Right renal cortex interstitium (tissue), 3 donors: ENCODE data around the gene GPRIN2. TPM values are rescaled to one million over a fixed set of nuclear protein-coding genes. Genes with fewer than 3 reads are reported as not detected.

Experiments used
- DNase-seq, 3 donors: peaks; one replicate each; pipeline ENCODE4 v3.0.0-alpha.2; 2013; ENCODE audit warnings: low read depth in 3 of 3, low spot score in 2 of 3
- polyA plus RNA-seq, 3 donors: library from polyadenylated mRNA; unstranded; fragments of 120-200 nt; gene quantifications; one replicate each; pipeline ENCODE4 v1.2.1, GENCODE V29; 2013; ENCODE audit not compliant: insufficient read length in 3 of 3

The GPRIN2 gene
- polyA plus RNA-seq, 3 donors, result 2.6 to 3.3 (median 3.2) TPM

- DNase-seq, result no peak
These were observed 6.2 kb downstream of the GPRIN2 start for GRCh38 chr10:46550076-46550790.

DNA sequence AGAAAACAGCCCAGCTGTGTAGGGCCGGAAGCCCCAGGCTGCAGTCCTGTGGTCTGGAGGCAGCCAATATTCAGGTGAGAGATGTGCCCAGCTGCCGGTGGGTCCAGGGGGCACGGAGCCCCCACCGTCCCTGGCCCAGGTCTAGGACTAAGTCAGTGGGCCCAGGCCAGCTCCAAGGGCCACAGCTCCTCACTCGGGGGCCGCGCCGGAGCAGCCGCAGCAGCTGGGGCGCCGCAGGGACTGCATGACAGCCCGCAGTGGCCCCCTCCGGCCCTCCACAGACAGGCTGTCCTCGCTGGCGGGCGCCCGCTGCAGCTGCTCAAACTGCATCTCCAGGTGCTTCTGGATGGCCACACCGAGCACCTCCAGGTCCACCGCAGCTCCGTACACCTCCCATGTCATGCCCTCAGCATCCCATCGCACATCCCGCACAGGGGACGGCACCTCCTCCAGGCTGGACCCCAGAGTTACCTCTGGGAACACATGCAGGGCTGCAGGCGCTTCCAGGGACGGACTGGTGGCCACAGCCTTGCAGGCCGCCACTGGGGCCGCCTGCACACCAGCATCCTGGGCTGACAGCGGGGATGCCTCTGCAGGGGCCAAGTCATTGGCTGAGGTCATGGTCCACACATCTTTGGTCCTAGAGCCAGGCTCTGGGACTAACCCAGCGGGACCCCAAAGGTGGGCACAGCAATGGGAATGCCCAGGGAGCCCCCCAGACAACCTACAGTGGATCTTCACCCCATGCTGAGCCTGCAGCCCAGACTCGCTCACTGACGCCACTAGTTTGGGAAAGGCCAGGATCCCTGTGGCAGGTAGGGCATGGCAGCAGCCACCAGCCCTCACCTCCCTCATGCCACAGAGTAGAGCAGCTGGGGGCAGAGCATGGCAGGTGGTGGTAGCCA is 7.0 kb downstream of the GPRIN2 start:
- no peak for DNase-seq

GRCh38 chr10:46548498-46549090 is 7.9 kb downstream of the GPRIN2 start:
- DNase-seq, result no peak

- no peak for DNase-seq
These were observed 8.6 kb downstream of the GPRIN2 start for GRCh38 chr10:46547541-46548497.

- no peak for DNase-seq
These were observed 9.6 kb downstream of the GPRIN2 start for GRCh38 chr10:46546591-46547540.

DNA sequence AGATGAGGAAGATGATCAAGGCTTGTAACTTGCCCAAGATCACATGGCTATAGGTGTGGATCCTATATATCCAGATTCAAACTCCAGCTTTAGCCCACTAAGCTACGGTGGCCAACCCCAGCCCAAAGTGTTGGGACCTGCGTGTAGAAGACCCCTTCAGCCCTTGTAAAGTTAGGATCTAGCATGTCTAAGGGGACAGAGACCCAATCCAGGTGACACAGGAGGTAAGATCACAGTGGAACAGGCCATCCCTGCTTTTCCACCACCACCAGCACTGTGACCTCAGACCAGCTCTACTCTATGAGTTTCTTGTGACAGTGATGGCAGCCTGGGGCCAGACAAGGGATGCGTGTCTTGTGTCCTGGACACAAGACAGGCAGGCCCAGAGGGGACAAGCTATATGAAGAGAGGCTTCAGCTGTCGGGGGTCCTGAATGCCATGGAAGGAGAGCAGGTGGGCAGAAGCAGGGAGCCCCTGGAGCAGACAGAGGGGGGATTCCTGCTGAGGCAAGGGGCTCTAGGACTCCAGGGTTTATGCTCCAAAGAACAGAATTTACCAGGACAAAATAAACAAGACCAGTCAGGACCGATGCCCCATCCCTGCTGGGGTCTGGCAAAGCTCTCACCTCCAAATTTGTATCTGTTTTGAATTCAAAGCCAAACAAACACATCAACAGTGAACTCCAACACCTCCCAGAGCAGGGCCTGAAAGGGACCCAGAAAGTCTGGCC is 10.4 kb downstream of the GPRIN2 start:
- DNase-seq, result no peak

GRCh38 chr10:46544989-46545791 is 11.3 kb downstream of the GPRIN2 start:
- DNase-seq, result no peak

GRCh38 chr10:46543466-46544377 is 12.7 kb downstream of the GPRIN2 start:
- DNase-seq, result no peak

DNA sequence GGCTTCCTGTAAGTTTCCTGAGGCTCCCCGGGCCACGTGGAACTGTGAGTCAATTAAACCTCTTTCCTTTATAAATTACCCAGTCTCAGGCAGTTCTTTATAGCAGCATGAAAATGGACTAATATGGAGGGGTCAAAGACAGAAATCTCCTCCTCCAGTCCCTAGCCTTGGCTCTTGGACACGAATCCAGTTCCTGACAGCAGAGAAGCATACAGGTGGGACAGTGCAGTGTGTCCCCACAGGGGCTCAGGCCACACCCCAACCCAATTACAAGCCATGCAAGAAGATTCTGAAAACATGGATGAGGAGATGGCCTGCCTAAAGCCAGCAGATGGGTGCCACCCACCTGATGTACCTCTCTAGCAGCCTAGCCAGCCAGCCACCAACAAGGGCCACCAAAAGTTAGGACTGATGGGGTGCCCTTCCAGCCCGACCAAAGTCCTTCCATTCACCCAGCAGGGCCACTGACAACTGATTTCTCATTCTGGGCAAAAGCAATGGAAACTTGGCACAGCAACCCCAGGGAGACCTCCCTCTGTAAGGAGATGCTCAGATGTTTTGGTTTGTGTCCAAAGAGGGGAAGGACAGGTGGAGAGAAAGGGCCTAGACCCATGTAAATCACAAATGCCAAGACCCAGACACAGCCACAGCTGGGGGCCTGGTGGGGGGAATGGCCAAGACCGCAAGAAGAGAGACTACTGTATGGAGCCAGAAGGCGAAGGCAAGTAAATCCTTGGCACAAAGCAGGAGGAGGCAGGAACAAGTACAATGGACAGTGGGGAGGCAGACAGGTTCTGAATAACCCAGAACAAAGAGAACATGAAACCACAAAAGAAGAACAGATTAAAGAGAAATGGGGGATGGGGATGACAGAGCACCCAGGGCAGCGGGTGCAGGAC is 13.6 kb downstream of the GPRIN2 start:
- DNase-seq, result no peak

GRCh38 chr10:46541735-46542566 is 14.5 kb downstream of the GPRIN2 start:
- DNase-seq, result no peak

GRCh38 chr10:46541017-46541661 is 15.3 kb downstream of the GPRIN2 start:
- DNase-seq, result no peak

DNA sequence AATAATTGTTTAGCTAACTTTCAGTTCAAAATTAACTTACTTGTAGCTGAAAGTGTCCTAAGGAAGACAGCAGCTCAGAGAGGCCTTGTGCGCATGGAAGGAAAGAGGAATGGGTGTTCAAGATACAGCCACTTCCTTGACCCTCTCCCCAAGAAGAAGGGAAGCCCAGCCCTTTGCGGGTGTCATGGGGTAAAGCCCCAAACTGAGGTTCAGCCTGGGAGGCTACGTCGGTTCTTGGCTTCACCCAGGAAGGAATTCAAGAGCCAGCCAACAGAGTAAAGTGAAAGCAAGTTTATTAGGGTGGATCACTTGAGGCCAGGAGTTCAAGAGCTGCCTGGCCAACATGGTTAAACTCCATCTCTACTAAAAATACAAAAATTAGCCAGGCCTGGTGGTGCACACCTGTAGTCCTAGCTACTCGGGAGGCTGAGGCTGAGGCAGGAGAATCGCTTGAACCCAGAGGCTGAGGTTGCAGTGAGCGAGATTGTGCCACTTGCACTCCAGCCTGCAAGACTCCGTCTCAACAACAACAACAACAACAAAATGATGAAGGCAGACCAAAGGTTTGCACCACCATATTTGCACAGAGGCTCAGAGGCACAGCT is 15.9 kb downstream of the GPRIN2 start:
- DNase-seq, result no peak

GRCh38 chr10:46539596-46540411 is 16.7 kb downstream of the GPRIN2 start:
- DNase-seq, result no peak
